HTERT RPE-1 (cell line): ENCODE data around the gene ARHGAP40.

Source experiments
- in situ Hi-C: fragments of 300-500 bp; cut with MboI; formaldehyde crosslinking; loops from 4 replicates; pipeline ENCODE4 v1.14.3; 2020; ENCODE audit warnings: low sequenced_read_pairs

The ARHGAP40 gene

DNA sequence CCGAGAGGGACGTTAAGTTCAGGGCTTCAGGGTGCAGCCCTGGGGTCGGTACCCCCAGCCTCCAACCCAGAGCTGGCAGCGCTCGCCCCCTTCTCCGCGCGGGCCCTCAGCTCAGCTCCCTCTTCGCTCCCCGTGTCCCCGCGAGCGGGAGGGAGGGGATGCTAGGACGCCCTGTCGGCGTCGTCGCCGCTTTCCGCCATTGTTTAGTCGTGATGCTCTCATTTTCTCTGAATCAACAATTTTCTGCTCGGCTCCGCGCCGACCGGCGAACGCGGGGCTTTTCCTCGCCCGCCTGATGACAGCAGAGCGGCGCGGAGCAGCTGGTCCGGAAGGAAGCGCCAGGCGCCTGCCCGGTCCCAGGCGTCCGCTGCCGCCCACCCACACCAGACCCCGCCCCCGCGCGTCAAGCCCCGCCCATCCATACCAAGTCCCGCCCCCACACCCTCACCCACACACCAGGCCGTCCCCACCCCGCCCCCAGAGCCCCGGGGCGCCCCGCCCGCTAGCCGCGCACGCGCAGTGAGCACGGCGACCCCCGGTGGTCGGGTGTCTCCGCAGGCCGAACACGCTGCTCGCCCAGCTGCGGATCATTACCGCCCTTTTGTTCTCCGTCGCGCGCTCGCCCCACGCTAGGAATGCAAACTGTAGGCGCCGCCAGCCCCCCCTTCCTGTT is 72.6 kb downstream of the ARHGAP40 start:
- in situ Hi-C loops: no loop called here

DNA sequence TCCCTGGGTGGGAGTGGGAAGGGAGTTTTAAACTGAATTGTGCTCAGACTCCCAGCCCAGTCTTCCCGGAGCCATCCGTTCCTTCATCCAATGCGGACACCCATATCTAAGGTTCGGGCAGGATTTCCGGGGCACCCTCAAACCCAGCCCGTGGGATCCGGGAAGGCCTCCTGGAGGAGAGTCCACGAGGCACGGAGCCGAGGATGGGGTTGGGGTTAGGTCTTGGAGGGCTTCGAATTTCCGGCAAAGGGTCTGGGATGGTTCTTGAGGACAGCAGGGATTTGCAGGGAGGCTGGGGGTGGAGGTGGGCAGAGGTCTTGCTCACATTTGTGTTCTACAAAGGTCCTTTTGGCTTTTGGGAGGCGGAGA is 73.1 kb downstream of the ARHGAP40 start:
- in situ Hi-C loops: no loop called here

DNA sequence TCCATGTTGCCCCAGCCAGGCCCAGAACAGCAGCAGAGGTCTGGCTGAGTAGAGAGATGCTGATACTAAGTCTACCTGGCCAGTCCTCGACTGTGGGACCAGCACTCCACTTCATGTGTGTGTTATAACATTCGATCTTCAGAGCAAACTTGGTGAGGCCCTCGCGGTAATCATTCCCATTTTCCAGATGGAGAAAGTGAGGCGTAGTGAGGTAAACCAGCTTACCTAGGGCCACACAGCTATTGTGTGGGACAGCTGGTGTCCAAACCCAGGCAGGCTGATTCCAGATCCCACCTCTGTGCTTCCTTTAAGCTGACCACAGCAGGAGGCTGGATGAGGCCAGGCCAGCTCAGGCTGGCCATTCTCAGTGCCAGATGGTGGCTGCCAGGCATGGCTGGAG is 75.0 kb downstream of the ARHGAP40 start:
- in situ Hi-C loops: no loop called here

DNA sequence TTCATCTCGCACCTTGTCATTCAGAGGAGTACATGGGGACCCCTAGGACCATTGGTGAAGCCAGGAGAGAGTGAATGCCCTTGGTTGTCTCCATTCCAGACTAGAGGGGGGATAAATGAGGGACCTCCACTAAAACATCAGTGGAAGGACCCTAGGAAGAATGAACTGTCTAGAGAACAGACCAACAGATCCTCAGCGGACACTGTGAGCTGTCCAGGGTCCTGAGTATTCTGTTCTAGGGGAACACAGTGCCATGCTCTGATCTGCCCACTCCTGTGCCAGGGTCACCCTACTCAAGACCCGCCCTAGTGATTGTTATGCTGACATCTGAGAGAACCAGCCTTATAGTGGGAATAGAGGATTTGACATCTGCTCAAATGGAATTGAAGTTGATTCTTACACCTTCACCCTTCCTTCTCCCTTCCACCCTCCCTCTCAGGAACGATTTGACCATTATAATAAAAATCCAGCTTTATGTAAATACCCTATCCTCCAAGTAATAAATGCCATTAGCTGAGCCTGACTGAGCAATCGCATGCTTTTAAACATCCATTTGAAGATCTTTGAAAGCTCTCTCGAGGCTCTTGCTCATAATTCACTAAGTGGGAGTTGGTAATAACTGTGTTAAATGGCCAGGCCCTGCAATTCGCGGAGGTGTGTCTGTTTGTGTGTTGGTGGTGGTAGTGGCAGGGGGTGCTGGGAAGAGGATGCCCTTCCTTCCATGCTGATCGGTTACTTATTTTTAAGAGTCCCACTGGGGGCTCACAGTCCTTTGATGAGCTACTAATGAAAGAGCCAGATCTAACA is 79.1 kb downstream of the ARHGAP40 start:
- in situ Hi-C loops: no loop called here

- in situ Hi-C loops: no loop called here
Measured at GRCh38 chr20:38685271-38685670, 83.7 kb downstream of the ARHGAP40 start.

- in situ Hi-C loops: no loop called here
Measured at GRCh38 chr20:38685853-38686473, 84.4 kb downstream of the ARHGAP40 start.

- in situ Hi-C loops: no loop called here
Measured at GRCh38 chr20:38692436-38693411, 91.1 kb downstream of the ARHGAP40 start.

GRCh38 chr20:38697306-38697705 is 95.7 kb downstream of the ARHGAP40 start:
- in situ Hi-C loops: no loop called here

- in situ Hi-C loops: no loop called here
Measured at GRCh38 chr20:38698541-38698940, 96.9 kb downstream of the ARHGAP40 start.

- in situ Hi-C loops: no loop called here
Measured at GRCh38 chr20:38700141-38700540, 98.5 kb downstream of the ARHGAP40 start.
